Measurements from ENCODE around the gene NINJ2.

- TF ChIP-seq CTCF (IDR thresholded peaks at IDR 0.05) (no peak), POLR2A (IDR thresholded peaks at IDR 0.05) (no peak)
These were observed 109.3 kb downstream of the NINJ2 start for GRCh38 chr12:554001-554285.
